ENCODE data around the gene ZCCHC3.
"Not testable (repeated sequence)": the region's sequence is repeated elsewhere in the genome, so short reads cannot be mapped to it uniquely, and the experiment has no call there.

Gene ZCCHC3

GRCh38 chr20:316316-317068 lies 19.1 kb downstream of the ZCCHC3 start:
- no peak for DNase-seq

DNA sequence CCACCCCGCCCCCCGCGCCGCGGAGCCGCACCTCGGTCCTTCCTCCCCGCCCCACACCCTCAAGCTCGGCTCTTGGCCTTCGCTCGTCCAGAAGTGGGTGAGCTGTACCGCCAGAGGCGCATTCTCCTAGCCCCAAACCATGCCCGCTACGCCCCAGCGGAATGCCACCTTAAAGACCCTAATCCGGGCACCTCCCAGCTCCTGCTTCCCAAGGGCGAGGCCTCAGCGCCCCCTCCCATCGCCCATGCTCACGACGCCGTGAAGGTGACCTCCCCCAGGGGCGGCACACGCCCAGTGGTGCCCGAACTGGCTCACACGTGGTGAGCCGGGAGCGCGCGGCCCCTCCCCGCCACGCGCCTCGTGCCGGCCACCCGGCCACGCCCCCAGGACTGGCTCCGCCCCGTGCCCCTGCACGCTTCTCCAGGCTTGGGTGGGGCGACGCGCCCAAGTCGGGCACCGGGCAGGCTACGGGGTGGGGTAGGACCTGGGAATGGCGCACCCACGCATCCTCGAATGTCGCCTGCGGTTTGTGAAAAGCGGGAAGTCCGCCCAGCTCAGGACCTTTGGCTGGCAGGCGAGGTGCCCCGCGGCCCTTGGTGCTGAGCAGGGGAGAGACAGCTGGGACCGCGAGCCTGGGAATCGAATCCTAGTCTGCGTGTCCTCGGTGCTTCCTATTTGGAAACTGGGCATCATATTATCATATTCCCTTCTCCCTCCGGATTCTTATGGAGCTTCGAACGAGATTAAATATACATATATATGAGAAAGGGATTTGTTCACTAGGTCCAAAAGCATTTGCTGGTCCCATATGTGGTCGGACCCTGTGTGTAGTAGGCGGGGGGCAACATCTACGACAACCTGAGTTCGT lies 27.0 kb downstream of the ZCCHC3 start:
- DNase-seq, result peak; percentile 58

GRCh38 chr20:325045-325888 lies 27.9 kb downstream of the ZCCHC3 start, which contains the start of gene SOX12:
Gene SOX12 (plus strand): TSS chr20:325552. CDS start chr20:325925, 373 bp downstream.
- DNase-seq, result peak; percentile 70

- peak; percentile 8 for DNase-seq
Observed at GRCh38 chr20:325889-326644, 28.7 kb downstream of the ZCCHC3 start.

DNA sequence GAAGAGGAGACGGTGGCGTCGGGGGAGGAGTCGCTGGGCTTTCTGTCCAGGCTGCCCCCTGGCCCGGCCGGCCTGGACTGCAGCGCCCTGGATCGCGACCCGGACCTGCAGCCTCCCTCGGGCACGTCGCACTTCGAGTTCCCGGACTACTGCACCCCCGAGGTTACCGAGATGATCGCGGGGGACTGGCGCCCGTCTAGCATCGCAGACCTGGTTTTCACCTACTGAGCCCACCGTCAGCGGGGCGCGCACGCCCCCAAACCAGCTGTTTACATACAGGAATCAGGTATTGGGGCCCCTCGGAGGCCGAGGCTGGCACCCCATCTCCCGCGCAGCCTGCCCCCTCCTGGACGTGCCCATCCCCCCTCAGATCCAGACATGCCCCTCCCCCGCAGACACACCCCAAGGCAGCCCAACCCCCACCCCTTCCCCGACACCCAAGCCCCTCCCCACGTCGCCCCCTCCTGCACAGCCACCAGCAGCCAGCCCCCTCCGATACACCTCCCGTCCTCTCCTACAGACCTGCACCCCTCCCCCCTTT lies 29.3 kb downstream of the ZCCHC3 start:
- DNase-seq, result no peak

DNA sequence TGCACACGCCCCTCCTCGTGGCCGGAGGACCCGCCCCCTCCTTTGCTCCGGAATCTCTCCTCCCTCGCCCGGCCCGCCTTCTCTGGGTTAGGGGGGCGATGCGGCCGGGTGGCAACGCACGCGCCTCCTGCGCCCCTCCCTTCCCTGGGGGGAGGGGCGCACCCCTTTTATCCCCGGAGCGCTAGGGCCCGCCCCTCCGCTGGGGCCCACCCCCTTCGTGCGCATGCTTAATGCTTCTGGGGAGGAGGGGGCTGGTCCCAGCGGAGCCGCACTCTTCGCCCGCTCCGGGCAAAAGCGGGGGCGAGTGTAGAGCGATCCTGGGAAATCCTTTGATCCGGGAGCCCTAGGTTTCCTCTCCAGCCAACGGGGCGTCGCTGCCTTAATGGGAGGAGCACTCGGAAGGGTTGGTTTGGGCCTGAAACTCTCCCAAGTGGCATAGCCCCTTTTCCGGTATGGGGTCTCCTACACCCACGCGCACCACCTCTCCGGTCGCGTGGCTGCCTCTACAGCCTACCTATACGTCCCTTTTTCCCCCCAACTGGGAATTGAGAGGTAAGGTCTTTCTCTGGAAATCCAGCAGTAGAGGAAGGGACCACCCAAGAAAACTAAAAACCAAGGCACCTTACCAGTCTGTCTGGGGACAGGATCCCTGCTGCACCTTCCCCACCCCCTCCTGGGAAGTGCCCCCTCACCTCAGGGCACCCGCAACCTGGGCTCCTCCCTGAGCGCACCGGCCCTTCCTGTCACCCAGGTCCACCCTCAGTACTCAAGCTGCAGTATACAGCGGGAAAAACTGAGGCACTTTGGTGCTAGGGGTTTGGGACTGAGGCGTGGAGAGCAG lies 30.0 kb downstream of the ZCCHC3 start:
- peak; percentile 80 for DNase-seq

DNA sequence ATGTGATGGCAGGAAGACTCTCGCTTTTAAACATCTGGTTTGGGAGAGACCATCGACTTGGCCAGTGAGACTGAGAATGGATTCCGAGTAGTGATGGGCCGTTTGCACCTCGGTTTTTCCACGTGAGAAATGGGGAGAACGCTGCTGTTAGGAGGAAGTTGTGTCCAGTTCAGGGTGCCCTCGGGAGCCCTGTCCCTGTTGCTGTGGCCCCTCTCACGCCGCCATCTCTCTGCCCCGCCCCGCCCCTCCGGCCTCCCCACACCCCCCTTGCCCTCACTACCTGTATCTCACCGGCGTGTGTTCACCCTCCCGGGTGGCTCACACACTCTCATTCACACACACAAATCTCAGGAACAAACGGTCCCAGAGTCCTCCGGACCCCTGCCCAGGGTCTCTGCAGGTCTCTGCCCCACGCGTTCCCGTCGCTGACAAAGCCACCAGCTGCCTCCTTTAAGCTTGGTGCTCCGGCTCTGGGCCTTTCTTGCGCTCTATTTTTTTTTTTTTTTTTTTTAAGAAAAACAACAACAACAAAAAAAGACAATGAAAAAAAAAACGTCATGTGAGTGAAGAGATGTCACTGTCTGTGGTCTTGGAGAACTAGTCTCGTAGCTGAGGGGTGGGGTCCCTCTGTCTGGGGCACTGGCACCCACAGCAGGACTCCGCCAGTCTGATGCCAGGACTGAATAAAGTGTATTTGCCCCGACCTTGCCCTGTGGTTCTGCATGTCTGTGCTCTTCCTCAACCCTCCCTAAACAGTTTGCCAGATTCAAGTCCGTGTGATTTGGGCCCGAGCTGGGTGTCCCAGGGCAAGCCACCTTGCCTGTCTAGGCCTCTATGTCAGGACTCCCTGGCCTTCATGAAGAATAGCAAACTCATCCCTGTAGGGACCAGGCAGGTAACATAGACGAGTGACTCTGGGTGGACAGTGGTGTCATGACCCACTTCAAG lies 30.9 kb downstream of the ZCCHC3 start:
- DNase-seq, result no peak

- DNase-seq, result no peak
Observed at GRCh38 chr20:328975-329695, 31.8 kb downstream of the ZCCHC3 start.

GRCh38 chr20:329851-330232 lies 32.5 kb downstream of the ZCCHC3 start:
- no peak for DNase-seq

DNA sequence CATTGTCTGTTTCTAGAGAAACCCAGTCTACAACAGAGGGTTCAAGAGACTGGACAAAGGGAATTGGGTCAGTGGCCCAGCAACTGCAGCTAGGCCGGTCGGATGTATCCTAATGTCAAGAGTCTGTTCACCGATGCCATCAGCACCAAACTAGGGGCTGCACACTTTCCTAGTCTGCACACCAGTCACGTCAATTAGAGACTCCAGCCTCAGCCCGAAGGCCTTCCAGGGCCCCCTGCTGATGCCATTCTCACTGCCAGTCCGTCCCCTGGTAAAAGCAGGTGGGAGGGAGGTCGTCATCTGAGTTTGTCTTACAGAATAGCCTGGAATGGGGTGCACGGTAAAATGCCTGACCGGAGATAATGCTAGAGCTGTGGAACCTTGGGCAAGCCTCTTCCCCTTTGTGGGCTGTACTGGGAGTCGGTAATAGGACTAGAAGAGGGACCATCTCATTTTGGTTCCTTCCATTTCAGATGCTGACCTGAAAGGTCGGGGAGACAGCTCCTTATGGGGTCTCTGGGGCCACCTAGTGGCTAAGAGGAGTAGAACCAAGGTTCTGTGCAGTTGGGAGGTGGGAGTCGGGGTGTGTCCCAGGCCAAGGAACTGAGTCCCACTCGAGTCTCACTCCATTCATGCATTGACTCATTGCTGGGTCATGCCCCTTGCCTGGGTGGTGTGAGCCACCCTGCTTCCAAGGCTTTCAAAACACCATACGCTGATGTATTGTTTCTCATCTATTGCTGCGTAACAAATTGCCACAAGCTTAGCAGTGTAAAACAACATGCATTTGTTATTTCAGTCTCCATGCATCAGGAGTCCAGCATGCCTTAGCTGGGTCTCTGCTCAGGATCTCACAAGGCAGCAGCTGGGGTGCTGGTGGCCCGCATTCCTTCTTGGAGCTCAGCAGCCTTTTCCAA lies 33.1 kb downstream of the ZCCHC3 start:
- peak; percentile 30 for DNase-seq

- no peak for DNase-seq
Observed at GRCh38 chr20:334578-334977, 37.2 kb downstream of the ZCCHC3 start.

DNA sequence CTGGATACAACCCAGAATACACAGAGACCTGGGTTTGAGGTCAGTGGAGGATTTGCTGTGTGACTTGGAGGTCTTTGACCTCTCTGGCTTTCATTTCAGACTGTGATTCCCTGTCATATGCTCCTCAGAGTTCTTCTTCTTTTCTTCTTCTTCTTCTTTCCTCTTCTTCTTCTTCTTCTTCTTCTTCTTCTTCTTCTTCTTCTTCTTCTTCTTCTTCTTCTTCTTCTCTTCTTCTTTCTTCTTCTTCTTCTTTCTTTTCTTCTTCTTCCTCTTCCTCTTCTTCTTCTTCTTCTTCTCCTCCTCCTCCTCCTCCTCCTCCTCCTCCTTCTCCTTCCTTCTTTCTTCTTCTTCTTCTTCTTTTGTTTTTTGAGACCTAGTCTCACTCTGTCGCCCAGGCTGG lies 38.7 kb downstream of the ZCCHC3 start:
- not testable (repeated sequence) for DNase-seq

DNA sequence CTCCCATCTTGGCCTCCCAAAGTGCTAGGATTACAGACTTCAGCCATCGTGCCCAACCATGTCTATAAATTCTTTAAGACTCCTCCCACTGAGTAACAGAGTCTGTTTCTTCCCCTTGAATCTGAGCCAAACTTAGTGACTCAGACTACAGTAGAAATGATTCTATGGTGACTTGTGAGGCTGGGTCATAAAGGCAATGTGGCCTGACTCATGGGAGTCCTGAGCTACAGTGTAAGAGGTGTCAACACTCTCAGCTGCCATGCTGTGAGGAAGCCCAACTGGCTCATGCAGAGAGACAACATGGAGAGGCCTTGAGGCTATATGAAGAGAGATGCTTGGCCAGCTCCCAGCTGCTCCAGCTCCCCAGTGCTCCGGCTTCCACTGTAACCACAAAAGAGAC lies 44.3 kb downstream of the ZCCHC3 start:
- no peak for DNase-seq

DNA sequence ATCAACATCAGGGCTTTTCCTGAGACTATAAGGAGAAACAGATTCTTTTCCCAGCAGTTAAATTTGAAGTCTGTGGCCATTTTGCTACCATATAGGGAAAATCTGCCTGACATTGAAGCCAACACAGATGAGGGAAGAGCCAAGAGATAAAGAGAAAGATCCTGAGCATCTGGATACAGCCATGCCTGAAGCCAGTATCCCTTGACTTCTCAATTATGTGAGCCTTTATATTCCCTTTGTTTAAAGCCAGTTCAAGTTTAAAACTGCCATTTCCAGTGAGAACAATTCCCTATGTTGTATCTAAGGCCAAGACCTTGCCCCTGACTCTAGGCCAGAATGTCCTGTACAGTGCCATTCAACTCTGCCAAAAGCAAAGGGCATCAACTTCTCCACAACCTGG lies 45.7 kb downstream of the ZCCHC3 start:
- DNase-seq, result no peak

- no peak for DNase-seq
Observed at GRCh38 chr20:346033-346639, 48.8 kb downstream of the ZCCHC3 start.

GRCh38 chr20:346640-347316 lies 49.4 kb downstream of the ZCCHC3 start, which contains the start of gene NRSN2:
Gene NRSN2 (plus strand): TSS chr20:347111. CDS start chr20:349644, 2,533 bp downstream.
- DNase-seq, result peak; percentile 39

DNA sequence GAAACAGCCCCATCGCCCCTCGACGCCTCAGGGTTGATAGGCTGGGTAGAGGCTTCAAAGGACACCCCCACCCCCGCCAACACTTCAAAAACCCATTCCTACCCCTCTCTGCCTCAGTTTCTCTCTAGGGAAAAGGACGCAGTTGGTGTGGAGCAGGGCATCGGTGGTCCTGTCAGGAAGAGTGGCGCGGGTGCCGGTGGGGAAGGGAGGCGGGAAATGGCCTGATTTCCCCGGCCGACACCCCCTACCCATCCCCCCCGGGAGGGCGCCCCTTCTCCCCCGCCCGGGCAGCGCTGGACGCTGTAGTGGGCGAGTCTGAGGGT lies 49.9 kb downstream of the ZCCHC3 start:
- DNase-seq, result no peak
